ENCODE data around the gene EFCAB6. TPM values are rescaled to one million over a fixed set of nuclear protein-coding genes. Genes with fewer than 3 reads are reported as not detected.

Gene EFCAB6
- total RNA-seq, 4 donors from 2014 or later, result 1.1 to 3.8 (median 2.7) TPM

DNA sequence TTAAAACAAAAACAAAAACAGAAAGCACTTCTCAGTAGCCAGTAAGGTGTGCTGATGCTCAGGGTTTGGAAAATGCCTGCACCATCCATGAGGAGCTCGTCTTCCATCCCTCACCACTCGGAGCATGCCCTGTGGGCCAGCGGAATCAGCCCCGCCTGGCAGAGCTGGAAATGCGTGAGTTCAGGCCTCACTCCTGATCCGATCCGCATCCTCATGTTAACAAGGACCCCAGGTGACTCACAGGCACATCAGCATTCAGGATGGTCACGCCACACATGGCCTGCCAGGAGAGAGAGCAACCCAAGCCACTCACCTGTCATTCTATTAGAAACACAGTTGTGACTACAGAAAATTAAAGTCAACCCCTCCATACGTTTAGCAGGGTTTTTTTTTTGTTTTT, 211.8 kb downstream of the EFCAB6 start:
- Histone ChIP-seq H3K27ac (no peak overlapping the region), H3K4me3 (no peak overlapping the region), H3K27me3 (no peaks in the 10 kb centered on the region), H3K36me3 (no peaks in the 10 kb centered on the region), H3K4me1 (no peaks in the 10 kb centered on the region), H3K9me3 (peaks cover 0 to 9% (median 0%) of the 10 kb centered on the region in 3 donors)
- ATAC-seq, result no peak
- 80 to 81% methylated on average over 7 to 9 of the region's 9 CpGs for WGBS, 2 donors (ENCODE audit: low coverage in 1 of 2)
- TF ChIP-seq POLR2AphosphoS5 (IDR thresholded peaks at IDR 0.05), result no peak
- TF ChIP-seq CTCF (IDR thresholded peaks at IDR 0.05), result no peak
- TF ChIP-seq EP300 (IDR thresholded peaks at IDR 0.05), result no peak
- no peak for TF ChIP-seq POLR2A (IDR thresholded peaks at IDR 0.05)

DNA sequence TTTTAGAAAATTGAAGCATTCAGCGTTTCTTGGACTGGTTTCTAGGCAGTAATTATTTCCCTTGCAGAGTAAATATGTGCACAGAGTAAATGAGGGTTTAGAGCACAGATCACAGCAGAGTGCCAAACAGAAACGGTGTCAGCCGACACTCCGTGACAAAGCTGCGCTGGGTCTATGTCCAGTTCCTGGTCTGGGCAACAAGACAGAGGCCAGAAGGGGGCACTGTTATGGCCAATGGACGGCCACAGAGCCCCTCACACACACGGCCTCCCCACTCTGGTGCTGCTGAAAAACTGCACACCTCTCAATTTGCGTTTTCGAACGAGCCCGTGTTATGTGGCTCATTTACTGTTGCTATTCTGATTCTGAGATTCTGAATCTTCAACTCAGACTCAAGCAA, 219.6 kb downstream of the EFCAB6 start:
- H3K9me3 ChIP-seq, result peaks cover 0 to 19% (median 0%) of the 10 kb centered on the region in 3 donors
- no peak overlapping the region for H3K4me3 ChIP-seq
- ATAC-seq, result no peak
- H3K4me1 ChIP-seq, result no peaks in the 10 kb centered on the region
- H3K27ac ChIP-seq, result no peak overlapping the region
- H3K27me3 ChIP-seq, result no peaks in the 10 kb centered on the region
- WGBS, 2 donors (ENCODE audit: low coverage in 1 of 2), result 42 to 48% methylated on average over 8 to 11 of the region's 11 CpGs
- TF ChIP-seq CTCF (IDR thresholded peaks at IDR 0.05) (no peak), EP300 (IDR thresholded peaks at IDR 0.05) (no peak), POLR2AphosphoS5 (IDR thresholded peaks at IDR 0.05) (no peak), POLR2A (IDR thresholded peaks at IDR 0.05) (no peak)
- H3K36me3 ChIP-seq, result peaks cover 0 to 3% of the 10 kb centered on the region in 2 donors

DNA sequence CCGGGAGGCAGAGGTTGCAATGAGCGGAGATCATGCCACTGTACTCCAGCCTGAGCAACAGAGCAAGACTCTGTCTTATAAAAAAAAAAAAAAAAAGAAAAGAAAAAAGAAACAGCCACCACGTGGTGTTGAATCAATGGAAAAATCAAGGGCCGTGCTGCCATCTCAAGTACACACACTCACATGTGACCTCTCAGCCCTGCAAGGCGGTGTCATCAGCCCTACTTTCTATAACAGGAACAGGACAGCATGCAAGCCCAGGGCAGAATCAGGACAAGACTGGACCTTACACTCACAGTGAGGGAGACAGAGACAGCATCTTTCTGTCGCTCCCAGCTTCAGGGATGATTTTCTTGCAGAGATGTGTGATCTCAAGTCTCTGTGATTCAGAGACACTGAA, 220.7 kb downstream of the EFCAB6 start:
- TF ChIP-seq EP300 (IDR thresholded peaks at IDR 0.05) (no peak), CTCF (IDR thresholded peaks at IDR 0.05) (no peak), POLR2AphosphoS5 (IDR thresholded peaks at IDR 0.05) (no peak), POLR2A (IDR thresholded peaks at IDR 0.05) (no peak)
- Histone ChIP-seq H3K27me3 (no peaks in the 10 kb centered on the region), H3K4me1 (no peaks in the 10 kb centered on the region), H3K36me3 (peaks cover 0 to 12% of the 10 kb centered on the region in 2 donors), H3K27ac (no peak overlapping the region), H3K9me3 (peaks cover 0 to 19% (median 0%) of the 10 kb centered on the region in 3 donors), H3K4me3 (no peak overlapping the region)
- 72% methylated on average over 6 of the region's 6 CpGs; no CpG with 5 or more reads in 1 of the 2 donors for WGBS, 2 donors (ENCODE audit: low coverage in 1 of 2)
- no peak for ATAC-seq

GRCh38 chr22:43587574-43587973, 224.5 kb downstream of the EFCAB6 start:
- no peak for ATAC-seq
- Histone ChIP-seq H3K27ac (no peak overlapping the region), H3K4me3 (no peak overlapping the region), H3K4me1 (no peaks in the 10 kb centered on the region), H3K27me3 (no peaks in the 10 kb centered on the region), H3K36me3 (peaks cover 0 to 16% of the 10 kb centered on the region in 2 donors), H3K9me3 (peaks cover 0 to 22% (median 0%) of the 10 kb centered on the region in 3 donors)
- no peak for TF ChIP-seq EP300 (IDR thresholded peaks at IDR 0.05)
- 0 to 70% methylated on average over 1 of the region's 1 CpG for whole genome bisulfite sequencing, 2 donors (ENCODE audit: low coverage in 1 of 2)

- Histone ChIP-seq H3K27ac (no peak overlapping the region), H3K36me3 (peaks cover 0 to 27% of the 10 kb centered on the region in 2 donors), H3K27me3 (no peaks in the 10 kb centered on the region), H3K9me3 (peaks cover 0 to 27% (median 0%) of the 10 kb centered on the region in 3 donors), H3K4me1 (no peaks in the 10 kb centered on the region), H3K4me3 (no peak overlapping the region)
- WGBS, 2 donors (ENCODE audit: low coverage in 1 of 2), result 72% methylated on average over 2 of the region's 2 CpGs; no CpG with 5 or more reads in 1 of the 2 donors
- TF ChIP-seq CTCF (IDR thresholded peaks at IDR 0.05) (no peak), POLR2A (IDR thresholded peaks at IDR 0.05) (no peak), EP300 (IDR thresholded peaks at IDR 0.05) (no peak)
- no peak for ATAC-seq
These were observed 228.6 kb downstream of the EFCAB6 start for GRCh38 chr22:43583501-43583900.

All from gastroesophageal sphincter (tissue), 4 donors.